Occipital lobe (tissue), 2 donors: Measurements from ENCODE around the gene ATXN7L1. TPM values are rescaled to one million over a fixed set of nuclear protein-coding genes. Genes with fewer than 3 reads are reported as not detected.
"Not testable (repeated sequence)": the region's sequence is repeated elsewhere in the genome, so short reads cannot be mapped to it uniquely, and the experiment has no call there.

Experiments used
- DNase-seq: peaks from one replicate; lab custom pipeline; 2025; lab: John Stamatoyannopoulos, UW
- total RNA-seq: library from RNA; depleted of rRNA; stranded (reverse); fragments of >200 nt; gene quantifications from one replicate; pipeline ENCODE4 v1.2.3, GENCODE V29; 2014

The ATXN7L1 gene
- total RNA-seq, 1 donor from 2014 or later: 12.3 TPM

DNA sequence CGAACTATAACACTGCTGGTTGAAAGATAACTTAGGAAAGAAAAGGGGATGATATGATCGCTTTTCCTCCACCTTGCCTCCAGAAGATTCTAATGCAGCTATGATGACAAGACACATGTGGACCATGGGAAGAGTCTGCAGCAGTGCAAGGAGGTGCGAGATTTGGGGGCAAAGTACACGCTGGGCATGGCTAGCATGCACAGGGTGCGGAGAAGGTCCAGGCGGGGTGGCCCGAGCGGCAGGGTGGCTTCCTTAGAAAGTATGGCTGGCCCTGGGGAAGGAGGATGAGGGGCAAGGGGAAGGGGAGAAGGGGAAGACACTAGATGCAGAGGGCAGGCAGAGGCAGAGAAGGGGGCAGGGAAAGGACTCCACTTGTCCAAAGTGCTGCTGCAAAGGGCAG, 15.6 kb downstream of the ATXN7L1 start:
- no peak for DNase-seq

DNA sequence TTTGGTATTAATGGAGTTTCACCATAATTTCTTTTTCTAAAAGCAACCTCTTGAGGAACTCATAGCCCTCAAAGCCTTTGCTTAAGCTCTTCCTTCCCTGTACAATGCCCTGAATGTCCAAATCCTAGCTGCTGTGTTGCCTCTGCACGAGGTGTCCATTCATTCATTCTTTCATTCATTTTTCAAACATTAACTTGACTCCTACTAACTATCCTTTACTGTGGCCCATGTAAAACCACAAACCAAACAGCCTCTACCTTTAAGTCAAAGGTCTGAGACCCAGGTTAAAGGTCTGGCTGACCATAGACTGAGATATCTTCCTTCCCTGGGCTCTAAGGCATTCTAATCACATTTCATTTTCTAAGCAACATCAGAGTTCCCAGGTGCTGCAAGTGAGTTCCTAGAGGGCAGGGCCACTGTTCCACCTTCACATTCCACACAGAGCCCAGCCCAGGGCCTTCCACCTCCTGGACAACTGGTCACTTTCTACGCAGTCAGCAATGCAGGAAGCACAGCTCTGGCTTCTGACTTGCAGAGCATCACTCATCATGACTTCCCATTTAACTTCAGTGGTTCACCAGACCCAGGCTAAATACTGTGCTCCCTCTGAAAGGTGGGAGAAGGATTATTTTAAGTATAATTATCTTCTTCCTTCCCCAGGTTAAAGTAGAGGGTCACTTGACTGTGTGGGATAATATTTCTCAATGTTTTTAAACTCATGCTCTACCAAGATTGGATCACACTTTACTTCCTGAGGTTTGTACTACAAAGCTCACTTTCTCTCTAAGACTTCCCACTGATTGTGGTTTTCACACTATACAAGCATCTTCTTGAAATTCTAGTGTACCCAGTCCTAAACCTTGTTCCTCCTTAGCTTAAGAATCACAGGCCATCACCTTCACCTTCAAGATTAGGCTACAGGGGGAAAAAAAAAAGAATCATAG, 19.1 kb downstream of the ATXN7L1 start:
- no peak for DNase-seq

GRCh38 chr7:105854498-105854897, 21.9 kb downstream of the ATXN7L1 start:
- no peak for DNase-seq

DNA sequence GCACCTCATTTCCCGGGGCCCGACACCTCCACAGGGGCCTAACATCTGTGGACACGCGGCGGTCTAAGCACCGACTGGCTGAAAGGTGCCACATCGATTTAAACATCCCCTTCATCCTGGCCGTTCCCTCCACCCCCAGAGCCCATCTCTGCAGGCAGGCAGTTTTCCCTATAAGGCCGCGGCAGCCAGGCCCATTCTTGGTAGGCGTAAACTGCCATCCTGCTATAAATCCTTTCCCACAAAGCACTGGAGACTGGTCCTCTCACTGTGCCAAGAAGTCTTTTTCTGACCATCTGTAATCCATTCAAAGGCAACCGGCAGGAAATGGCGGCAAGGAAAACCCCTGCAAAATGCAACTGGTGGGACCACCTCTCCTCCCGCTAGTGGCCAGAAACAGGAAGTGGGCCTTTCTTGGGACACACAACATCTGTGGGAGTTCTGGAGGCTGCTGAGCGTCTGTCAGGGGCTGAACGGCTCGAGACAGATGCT, 22.4 kb downstream of the ATXN7L1 start:
- no peak for DNase-seq

DNA sequence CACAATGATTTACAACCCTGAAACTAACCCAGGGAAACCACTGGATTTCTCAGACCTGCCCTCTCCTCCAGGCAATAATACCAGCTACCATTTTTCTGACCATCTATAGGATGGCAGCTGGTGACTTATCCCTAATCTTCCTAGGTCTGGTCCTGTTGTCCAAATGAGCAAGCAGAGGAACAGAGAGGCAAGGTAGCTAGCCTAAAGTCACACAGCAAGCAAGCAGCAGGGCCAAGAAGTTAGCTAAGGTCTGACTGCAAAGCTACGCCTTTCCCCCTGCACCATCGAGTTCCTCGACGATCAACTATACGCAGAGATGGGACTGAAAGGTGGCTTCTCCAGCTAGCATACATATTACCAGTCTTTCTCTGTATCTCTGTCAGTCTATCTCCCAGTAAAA, 25.3 kb downstream of the ATXN7L1 start:
- DNase-seq: no peak

DNA sequence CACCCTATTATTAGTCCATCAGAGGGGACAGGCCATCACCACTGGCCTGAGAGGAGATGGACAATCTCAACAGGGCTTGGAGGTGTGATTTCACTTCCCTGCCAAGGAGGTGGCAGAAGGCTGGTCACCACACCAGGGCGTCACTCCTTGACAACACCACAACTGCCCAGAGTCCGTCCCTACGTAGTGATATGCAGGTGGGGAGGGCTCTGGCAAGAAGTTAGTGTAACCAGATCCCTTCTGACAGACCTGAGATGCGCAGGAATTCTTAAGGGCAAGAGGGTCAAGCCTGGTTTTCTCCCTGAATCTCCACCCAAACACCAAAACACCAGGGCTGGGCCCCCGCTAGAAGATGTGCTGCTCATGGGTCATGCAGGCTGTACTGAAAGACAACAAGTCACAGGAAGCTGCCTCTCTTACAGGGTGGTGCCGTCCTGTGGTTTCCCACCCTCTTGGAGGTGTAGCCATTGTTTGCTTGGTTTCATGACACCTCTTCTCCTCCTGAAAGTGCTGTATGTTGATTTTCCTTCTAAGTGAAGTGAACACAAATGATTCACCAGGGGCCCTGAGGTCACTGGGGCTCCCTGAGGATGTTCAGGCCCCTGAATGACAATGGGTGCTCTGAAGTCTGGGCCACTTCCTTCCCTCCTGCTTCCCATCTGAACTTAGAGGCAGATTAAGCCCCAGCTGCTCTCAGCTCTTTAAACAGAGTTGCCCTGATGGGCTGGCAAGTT, 27.1 kb downstream of the ATXN7L1 start:
- no peak for DNase-seq

GRCh38 chr7:105846404-105846803, 30.0 kb downstream of the ATXN7L1 start:
- no peak for DNase-seq

- DNase-seq: not testable (repeated sequence)
Measured at GRCh38 chr7:105844681-105845080, 31.7 kb downstream of the ATXN7L1 start.

GRCh38 chr7:105841866-105842265, 34.5 kb downstream of the ATXN7L1 start:
- no peak for DNase-seq

GRCh38 chr7:105840981-105841749, 35.2 kb downstream of the ATXN7L1 start:
- no peak for DNase-seq

DNA sequence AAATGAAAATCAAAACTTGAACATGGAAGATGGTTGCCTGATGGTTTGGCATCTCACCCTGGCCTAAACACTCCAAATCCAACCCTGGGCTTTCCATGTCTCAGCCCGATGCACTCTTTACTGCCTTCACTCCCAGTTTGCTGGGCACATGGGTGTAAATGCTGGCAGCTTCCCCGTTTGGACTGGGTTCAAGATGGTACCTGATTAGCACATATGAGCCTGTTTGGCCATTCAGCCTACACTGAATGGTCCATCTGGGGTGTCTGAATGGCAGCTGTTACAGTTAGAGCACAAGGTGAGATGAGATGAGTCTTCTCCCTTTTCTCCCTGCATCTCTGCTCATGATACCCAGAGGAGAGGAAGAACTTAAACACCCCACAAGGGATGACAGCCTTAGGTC, 37.1 kb downstream of the ATXN7L1 start:
- no peak for DNase-seq

- DNase-seq: peak; percentile 7
Measured at GRCh38 chr7:105838627-105839231, 37.7 kb downstream of the ATXN7L1 start.

DNA sequence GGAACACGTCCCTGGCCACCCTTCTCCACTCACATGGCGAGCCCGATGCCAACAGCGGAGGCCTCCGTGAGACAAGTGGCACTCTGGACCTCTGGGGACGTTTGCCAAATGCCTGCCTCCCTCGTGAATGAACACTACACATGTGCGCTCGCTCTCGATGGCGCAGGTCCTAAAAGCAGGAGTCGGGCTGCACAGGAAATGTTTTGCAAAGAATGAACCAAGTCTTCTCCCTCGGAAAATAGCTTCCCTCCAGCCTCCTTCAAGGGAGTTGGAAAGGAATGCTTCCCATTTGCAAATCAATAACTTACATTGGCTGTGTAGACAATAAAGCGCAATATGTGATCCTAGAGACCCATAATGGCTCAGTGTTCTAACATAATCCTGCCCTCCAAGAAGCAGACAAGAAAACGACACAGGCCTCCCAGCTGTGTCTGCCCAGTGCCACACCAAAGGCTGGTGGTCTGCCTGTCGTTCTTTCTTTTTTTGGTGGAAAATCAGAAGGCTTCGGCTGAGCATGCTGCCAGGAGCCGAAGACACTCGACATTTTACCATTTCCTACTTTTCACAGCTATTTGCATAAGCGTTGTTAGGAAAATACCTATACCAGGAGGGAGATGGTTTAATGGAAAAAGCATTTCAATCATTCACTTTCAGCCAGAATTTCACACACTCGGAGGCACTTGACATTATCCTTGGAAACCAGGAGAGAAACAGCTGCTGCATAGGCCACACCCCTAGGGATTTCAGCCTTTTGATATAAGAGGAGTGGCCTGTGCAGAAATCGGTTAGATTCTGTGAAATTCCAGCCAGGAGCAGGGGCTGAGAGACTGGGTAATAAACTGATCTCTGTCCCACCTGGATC, 38.4 kb downstream of the ATXN7L1 start:
- DNase-seq: peak; percentile 7

- DNase-seq: no peak
Measured at GRCh38 chr7:105835441-105835840, 41.0 kb downstream of the ATXN7L1 start.

DNA sequence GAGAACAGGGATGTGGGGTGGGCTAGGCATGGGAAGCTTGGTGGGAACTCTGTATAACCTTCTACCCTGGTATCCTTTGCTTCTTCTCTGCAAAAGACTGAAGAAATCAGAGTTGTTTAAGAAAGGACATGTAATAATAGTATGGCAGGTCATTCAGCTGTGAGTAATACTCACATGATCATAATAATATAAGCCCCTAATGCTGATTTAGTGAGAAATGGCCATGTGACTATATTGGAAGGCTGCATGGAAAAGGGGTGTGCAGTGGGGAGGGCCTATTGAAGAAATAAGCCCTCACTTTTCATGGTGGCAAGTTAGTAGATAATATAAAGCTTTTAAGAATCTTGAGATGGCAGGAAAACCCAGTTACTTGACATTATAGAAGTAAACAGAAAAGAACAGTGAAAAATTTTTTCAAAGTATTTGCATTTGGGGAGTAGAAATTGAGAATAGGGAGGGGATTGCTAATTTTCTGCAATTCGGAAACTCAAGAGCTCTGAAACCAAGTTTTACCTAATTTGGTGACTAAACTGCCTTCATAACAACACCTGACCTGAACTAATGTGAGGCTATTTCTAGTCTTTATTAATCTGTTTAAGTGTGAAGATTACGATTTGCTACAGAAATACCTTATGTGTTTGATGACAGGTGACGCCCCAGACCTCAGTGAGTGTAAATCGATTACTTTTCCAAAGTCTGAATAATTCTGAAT, 44.4 kb downstream of the ATXN7L1 start:
- DNase-seq: no peak

DNA sequence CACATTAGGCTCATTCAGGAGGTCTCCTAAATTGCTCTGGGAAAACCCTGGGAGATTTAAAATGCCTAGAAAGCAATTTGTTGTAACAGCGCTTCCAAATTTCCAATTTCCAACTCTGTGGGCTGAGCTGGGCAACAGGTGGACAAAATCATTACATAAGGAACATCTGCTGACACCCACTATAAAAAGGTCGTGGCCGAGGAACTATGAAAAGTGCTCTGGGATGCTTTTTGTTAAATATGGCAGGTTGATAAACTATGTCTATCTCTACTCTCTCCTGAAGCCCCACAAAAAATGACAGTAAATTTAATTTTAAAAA, 45.1 kb downstream of the ATXN7L1 start:
- no peak for DNase-seq

DNA sequence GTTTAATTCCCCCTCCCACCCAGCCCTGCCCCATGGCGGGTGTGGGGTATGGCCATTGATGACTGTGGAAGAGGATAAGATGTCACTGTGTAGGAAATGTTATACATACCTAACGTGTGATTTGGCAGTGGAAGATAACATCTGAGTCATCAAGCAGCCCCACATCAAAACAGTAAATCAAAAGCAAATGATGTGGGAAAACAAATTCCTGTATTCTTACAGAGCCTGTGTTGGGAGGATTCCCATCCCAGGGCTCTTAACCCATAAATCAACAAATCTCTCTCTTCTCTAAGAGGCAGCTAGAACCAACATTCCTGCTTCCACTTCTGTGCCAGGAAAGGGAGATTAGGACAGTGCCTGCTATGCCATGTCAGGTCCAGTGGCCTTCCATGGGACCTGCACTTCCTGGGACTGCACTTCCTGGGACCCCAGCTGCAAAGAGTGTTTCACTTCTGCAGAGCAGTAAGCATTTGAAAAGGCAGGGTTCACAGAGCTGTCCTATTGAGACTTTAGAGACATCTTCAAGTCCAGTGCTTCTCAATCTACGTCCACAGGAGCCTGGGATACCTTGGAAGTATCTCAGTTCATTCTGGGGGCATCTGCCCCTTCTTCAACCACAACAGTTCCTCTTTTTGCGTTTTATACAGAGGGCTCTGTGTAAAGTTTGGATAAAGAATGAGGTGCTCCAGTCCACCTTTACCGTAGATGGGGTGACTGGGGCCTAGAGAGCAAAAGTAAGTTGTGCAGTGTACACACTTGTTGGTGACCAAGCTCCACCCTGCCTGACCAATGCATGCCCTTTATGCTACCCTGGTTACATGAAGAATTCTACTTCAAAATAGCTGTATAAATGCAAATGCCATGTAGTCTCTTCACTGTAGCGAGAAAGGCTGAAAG, 45.7 kb downstream of the ATXN7L1 start:
- DNase-seq: no peak

- DNase-seq: no peak
Measured at GRCh38 chr7:105829681-105830322, 46.6 kb downstream of the ATXN7L1 start.
